K562 (cell line): ENCODE results near the gene ABCC6. TPM values are rescaled to one million over a fixed set of nuclear protein-coding genes. Genes with fewer than 3 reads are reported as not detected.
"Not testable (repeated sequence)": the region's sequence is repeated elsewhere in the genome, so short reads cannot be mapped to it uniquely, and the experiment has no call there.

Experiments
- ATAC-seq: fragments of 200-7000 bp; cut with Tn5 transposase; 3 replicates; pipeline ENCODE4 v1.9.1; 2020; ENCODE audit warnings: moderate library complexity
- BruUV-seq: library from RNA; stranded (reverse); fragments of 400-500 nt; replicated peaks from 2 replicates; lab custom pipeline; 2021; lab: Mats Ljungman, UMichigan
- CTCF ChIA-PET: fragments of 300-600 bp; formaldehyde crosslinking; extraction: SDS; loops from one replicate; lab custom pipeline; 2021; ENCODE audit warnings: low intra/inter-chr PET ratio; lab: Yijun Ruan, JAX
- POLR2A ChIA-PET: fragments of 300-600, 350-650 bp; sonication (Branson Sonifier 250); formaldehyde crosslinking; extraction: SDS; loops from one replicate; lab custom pipeline; 2021; ENCODE audit warnings: antibody characterized with exemption, inconsistent platforms; lab: Yijun Ruan, JAX
- DNase-seq, 4 experiments: peaks; one replicate each; pipeline versions ENCODE4 v3.0.0 to v3.0.0-alpha.2; 2011 to 2018; ENCODE audit warnings: low spot score in 3 of 4, mixed read lengths in 3 of 4; ENCODE audit errors: extremely low read depth in 1 of 4
- FAIRE-seq: peaks from 2 replicates; lab custom pipeline; 2011; peaks lifted over from hg19 to GRCh38; lab: Jason Lieb, UNC
- H2AFZ ChIP-seq: 2 replicates; pipeline ENCODE4 v1.6.0; 2011; ENCODE audit warnings: low read depth, low read length, control low read depth, inconsistent platforms
- H3K27ac ChIP-seq: fragments of 200-600 bp; 3 replicates; pipeline ENCODE4 v1.8.0; 2011; ENCODE audit warnings: low read depth, mild to moderate bottlenecking, control low read depth, inconsistent platforms, low read length, moderate library complexity, mixed read lengths; ENCODE audit errors: extremely low read depth
- H3K27me3 ChIP-seq, 2 experiments: fragments of 300-600 bp in 1 of 2; 2 replicates in 1 of 2; 3 replicates in 1 of 2; pipeline versions ENCODE4 v1.6.0 to v1.8.0; 2011; ENCODE audit warnings: inconsistent platforms in 2 of 2, low read length in 2 of 2, mild to moderate bottlenecking in 1 of 2, mixed read lengths in 1 of 2, moderate library complexity in 1 of 2; ENCODE audit not compliant: control insufficient read depth in 2 of 2, insufficient read depth in 2 of 2
- H3K36me3 ChIP-seq: fragments of 300-600 bp; 3 replicates; pipeline ENCODE4 v1.8.0; 2011; ENCODE audit warnings: mild to moderate bottlenecking, low read length, inconsistent platforms; ENCODE audit not compliant: control insufficient read depth, insufficient read depth
- H3K4me1 ChIP-seq, 2 experiments: fragments of 200-600 bp in 1 of 2; replicated peaks in 1 of 2; 2 replicates in 1 of 2; 3 replicates in 1 of 2; pipeline versions ENCODE4 v1.5.1 to v1.8.0; 2011; ENCODE audit warnings: inconsistent platforms in 2 of 2, low read length in 2 of 2, mild to moderate bottlenecking in 1 of 2, mixed read lengths in 1 of 2, moderate library complexity in 1 of 2; ENCODE audit not compliant: control insufficient read depth in 2 of 2, insufficient read depth in 2 of 2
- H3K4me2 ChIP-seq: 2 replicates; pipeline ENCODE4 v1.6.1; 2011; ENCODE audit warnings: low read length, control low read depth, inconsistent platforms, mixed read lengths; ENCODE audit not compliant: insufficient read depth
- H3K4me3 ChIP-seq: fragments of 200-600 bp; sonication (generic), shearing (Covaris generic); 2 replicates; pipeline ENCODE4 v1.5.1; 2016; ENCODE audit warnings: control low read depth, inconsistent platforms
- H3K79me2 ChIP-seq: fragments of 200-600 bp; 3 replicates; pipeline ENCODE4 v1.8.0; 2011; ENCODE audit warnings: low read length, inconsistent platforms; ENCODE audit not compliant: control insufficient read depth, insufficient read depth
- H3K9ac ChIP-seq, 2 experiments: 2 replicates each; pipeline versions ENCODE4 v1.6.0 to v1.6.1; 2011; ENCODE audit warnings: low read depth in 2 of 2, low read length in 2 of 2, control low read depth in 1 of 2, inconsistent platforms in 1 of 2, mild to moderate bottlenecking in 1 of 2, mixed read lengths in 1 of 2; ENCODE audit not compliant: insufficient read depth in 1 of 2
- H3K9me1 ChIP-seq: one replicate; pipeline ENCODE4 v1.6.0; 2011; ENCODE audit warnings: inconsistent platforms, mild to moderate bottlenecking, low read length, moderate library complexity; ENCODE audit not compliant: control insufficient read depth, insufficient read depth
- H3K9me3 ChIP-seq: replicated peaks from 2 replicates; pipeline ENCODE4 v1.5.1; 2011; ENCODE audit warnings: low read depth, low read length, inconsistent platforms; ENCODE audit not compliant: control insufficient read depth, insufficient read depth
- H4K20me1 ChIP-seq: replicated peaks from 2 replicates; pipeline ENCODE4 v1.6.1; 2011; ENCODE audit warnings: low read length, inconsistent platforms, mixed read lengths; ENCODE audit not compliant: control insufficient read depth, insufficient read depth
- CLOCK ChIP-seq: fragments of 250-450 bp; sonication (Bioruptor Pico); IDR thresholded peaks from 2 replicates; pipeline ENCODE4 v1.4.0; 2020; ENCODE audit warnings: mild to moderate bottlenecking, moderate library complexity, borderline replicate concordance
- FOXA1 ChIP-seq: fragments of 450-650 bp; IDR thresholded peaks from 2 replicates; pipeline ENCODE4 v1.6.1; 2016; ENCODE audit warnings: mild to moderate bottlenecking, borderline replicate concordance
- HMBOX1 ChIP-seq: sonication (generic); IDR thresholded peaks from 2 replicates; pipeline ENCODE4 v1.6.1; 2016
- NFYB ChIP-seq: IDR thresholded peaks from 2 replicates; pipeline ENCODE4 v1.6.1; 2011; ENCODE audit warnings: mild to moderate bottlenecking, moderate library complexity; ENCODE audit not compliant: insufficient read length; ENCODE audit errors: extremely low read depth
- PHF8 ChIP-seq: fragments of 200-600 bp; sonication (generic); IDR thresholded peaks from 2 replicates; pipeline ENCODE4 v1.6.1; 2012; ENCODE audit warnings: mixed run types, mild to moderate bottlenecking, inconsistent platforms, low read length, moderate library complexity, borderline replicate concordance
- RBFOX2 ChIP-seq: fragments of 200-400 bp; formaldehyde crosslinking; IDR thresholded peaks from 2 replicates; pipeline ENCODE4 v1.6.1; 2017; ENCODE audit warnings: low read depth, mild to moderate bottlenecking, low read length, moderate library complexity
- RBM22 ChIP-seq: fragments of 200-400 bp; formaldehyde crosslinking; IDR thresholded peaks from 2 replicates; pipeline ENCODE4 v1.6.1; 2018; ENCODE audit warnings: low read length, low read depth; ENCODE audit not compliant: poor library complexity, severe bottlenecking
- SMAD1 ChIP-seq: fragments of 150-350 bp; IDR thresholded peaks from 2 replicates; pipeline ENCODE4 v1.6.1; 2014; ENCODE audit warnings: low read length, low read depth; ENCODE audit not compliant: partially characterized antibody
- STAT5A ChIP-seq: IDR thresholded peaks from 2 replicates; pipeline ENCODE4 v1.6.1; 2012; ENCODE audit warnings: low read length, inconsistent platforms, borderline replicate concordance
- ZFPM2 ChIP-seq: fragments of 250-450 bp; sonication (Bioruptor Pico); IDR thresholded peaks from 2 replicates; pipeline ENCODE4 v1.5.1; 2022; ENCODE audit warnings: mild to moderate bottlenecking
- WGBS: fragments of 100-300 bp; shearing (Covaris generic); methylation state at CpG from one replicate; pipeline ENCODE4 v1.1.6; 2016; ENCODE audit warnings: low coverage, mixed read lengths; ENCODE audit not compliant: insufficient coverage; ENCODE audit errors: missing lambda C conversion rate; 5-methylcytosine and 5-hydroxymethylcytosine counted together
- in situ Hi-C: fragments of 300-500 bp; cut with MboI; formaldehyde crosslinking; loops from 4 replicates; pipeline ENCODE4 v1.15.0; 2018; ENCODE audit warnings: inconsistent platforms, mixed read lengths
- intact Hi-C: fragments of 100-400 bp; cut with micrococcal nuclease; formaldehyde crosslinking; loops from 2 replicates; pipeline ENCODE4 v1.14.2; 2022
- polyA plus RNA-seq, 8 experiments: library from polyadenylated mRNA; depleted of rRNA in 4 of 8; stranded (reverse) in 5 of 8; unstranded in 3 of 8; fragments of >200 nt; fragmentation: Nextera tagmentation in 2 of 8; fragmentation: Illumina TruSeq in 1 of 8; extraction: Ambion mirVana in 2 of 8; extraction: Trizol in 1 of 8; gene quantifications; 2 replicates each; pipeline versions ENCODE4 v1.2.1 to v1.2.3, GENCODE V29; 2011 to 2014; ENCODE audit warnings: inconsistent platforms in 1 of 8, missing spikeins in 1 of 8
- total RNA-seq, 7 experiments: library from RNA; depleted of rRNA in 6 of 7; stranded (reverse); fragments of >200 nt in 6 of 7; fragmentation: Illumina TruSeq in 2 of 7; extraction: Trizol in 2 of 7; gene quantifications; 2 replicates each; pipeline versions ENCODE4 v1.2.1 to v1.2.3, GENCODE V29; 2011 to 2021; ENCODE audit warnings: low replicate concordance in 1 of 7

Gene ABCC6
- total and polyA plus RNA-seq, 9 of the 15 experiments (the other 6 are each of a cell fraction or from before 2014, with no cell fraction given), result 0.03 to 0.46 (median 0.07) TPM; not detected in 4

GRCh38 chr16:16104132-16104803 lies 119.0 kb downstream of the ABCC6 start:
- POLR2A ChIA-PET, result interaction anchor here (0.6 to 1.5 kb wide), 3 partner anchors 8 to 13 kb away, joined by 3 to 5 read pairs (median 4); no protein-coding TSS in a partner anchor
- peak; percentile 75 for TF ChIP-seq RBM22
- TF ChIP-seq NFYB, result peak; percentile 72
- TF ChIP-seq, all 486 proteins: peak for 2; not testable (repeated sequence) for 484
- CTCF ChIA-PET, H3K27ac ChIP-seq, H3K4me2 ChIP-seq, H3K79me2 ChIP-seq, in situ Hi-C loops, H3K9me3 ChIP-seq, DNase-seq, H3K9ac ChIP-seq, H3K9me1 ChIP-seq, H4K20me1 ChIP-seq, intact Hi-C loops, H3K4me3 ChIP-seq, ATAC-seq, H2AFZ ChIP-seq, BruUV-seq, H3K27me3 ChIP-seq, FAIRE-seq, H3K4me1 ChIP-seq: not testable (repeated sequence)
- WGBS, result 88% methylated on average over 9 of the region's 16 CpGs
- H3K36me3 ChIP-seq, result peaks cover 58% of the 10 kb centered on the region

- peaks cover 62% of the 10 kb centered on the region for H3K36me3 ChIP-seq
- POLR2A ChIA-PET, result interaction anchor here (1.6 kb wide), 1 partner anchor 31 kb away, joined by 3 read pairs; no protein-coding TSS in a partner anchor
- no peak overlapping the region for H3K4me2 ChIP-seq
- no peaks in the 10 kb centered on the region for H3K9me1 ChIP-seq
- no peak overlapping the region for H3K4me3 ChIP-seq
- CTCF ChIA-PET, result no interaction called here
- no peaks in the 10 kb centered on the region for H3K27me3 ChIP-seq
- H3K79me2 ChIP-seq, result no peaks in the 10 kb centered on the region
- H3K27ac ChIP-seq, result no peak overlapping the region
- H2AFZ ChIP-seq, result no peak overlapping the region
- FAIRE-seq (no peak), ATAC-seq (no peak), DNase-seq (no peak)
- H3K4me1 ChIP-seq, result no peaks in the 10 kb centered on the region; a peak in 1 of 5 replicates
- WGBS, result 95% methylated on average over 4 of the region's 4 CpGs
- H4K20me1 ChIP-seq, result no peaks in the 10 kb centered on the region
- in situ Hi-C loops (no loop called here), intact Hi-C loops (no loop called here)
- no TSS peak for BruUV-seq
- no peaks in the 10 kb centered on the region for H3K9me3 ChIP-seq
- no peak overlapping the region for H3K9ac ChIP-seq
- TF ChIP-seq HMBOX1 (no peak), FOXA1 (no peak), STAT5A (no peak), SMAD1 (no peak), ZFPM2 (no peak), CLOCK (CRISPR knock-in tag) (no peak), RBFOX2 (no peak), PHF8 (no peak)
Measured at GRCh38 chr16:16102738-16103137, 120.6 kb downstream of the ABCC6 start.
